ENCODE results near the gene KIZ. TPM values are rescaled to one million over a fixed set of nuclear protein-coding genes. Genes with fewer than 3 reads are reported as not detected.

KIZ gene
- total RNA-seq, 6 experiments from 2014 or later: 11.5 to 18.8 (median 14.0) TPM

GRCh38 chr20:21272279-21272678 lies 146.4 kb downstream of the KIZ start:
- no peak for TF ChIP-seq CTCF (IDR thresholded peaks at IDR 0.05)
- H3K36me3 Mint-ChIP-seq (ENCODE audit: low read depth): no peaks in the 10 kb centered on the region
- no peaks in the 10 kb centered on the region for H3K4me1 Mint-ChIP-seq (ENCODE audit: low read depth)
- DNase-seq: peak; percentile 41
- H3K27me3 Mint-ChIP-seq (ENCODE audit: insufficient read depth): peaks cover 11% of the 10 kb centered on the region
- no peak overlapping the region for H3K4me3 Mint-ChIP-seq
- H3K27ac Mint-ChIP-seq: no peak overlapping the region
- H3K9me3 Mint-ChIP-seq: no peaks in the 10 kb centered on the region

GRCh38 chr20:21272679-21273078 lies 146.8 kb downstream of the KIZ start:
- TF ChIP-seq CTCF (IDR thresholded peaks at IDR 0.05): no peak
- Mint-ChIP-seq H3K27me3 (ENCODE audit: insufficient read depth) (peaks cover 11% of the 10 kb centered on the region), H3K9me3 (no peaks in the 10 kb centered on the region), H3K27ac (no peak overlapping the region), H3K36me3 (ENCODE audit: low read depth) (no peaks in the 10 kb centered on the region), H3K4me3 (no peak overlapping the region), H3K4me1 (ENCODE audit: low read depth) (no peaks in the 10 kb centered on the region)
- DNase-seq: no peak

- Mint-ChIP-seq H3K27me3 (ENCODE audit: insufficient read depth) (peaks cover 9% of the 10 kb centered on the region), H3K36me3 (ENCODE audit: low read depth) (no peaks in the 10 kb centered on the region), H3K27ac (no peak overlapping the region), H3K4me3 (no peak overlapping the region), H3K9me3 (no peaks in the 10 kb centered on the region), H3K4me1 (ENCODE audit: low read depth) (no peaks in the 10 kb centered on the region)
- no peak for DNase-seq
- no peak for TF ChIP-seq CTCF (IDR thresholded peaks at IDR 0.05)
Measured at GRCh38 chr20:21273755-21274386, 148.0 kb downstream of the KIZ start.

- Mint-ChIP-seq H3K4me3 (no peak overlapping the region), H3K9me3 (no peaks in the 10 kb centered on the region), H3K27me3 (ENCODE audit: insufficient read depth) (peaks cover 11% of the 10 kb centered on the region), H3K36me3 (ENCODE audit: low read depth) (no peaks in the 10 kb centered on the region), H3K4me1 (ENCODE audit: low read depth) (no peaks in the 10 kb centered on the region), H3K27ac (no peak overlapping the region)
- DNase-seq: no peak
- no peak for TF ChIP-seq CTCF (IDR thresholded peaks at IDR 0.05)
Measured at GRCh38 chr20:21278829-21279228, 152.9 kb downstream of the KIZ start.

- H3K27ac Mint-ChIP-seq: no peak overlapping the region
- DNase-seq: no peak
- no peaks in the 10 kb centered on the region for H3K36me3 Mint-ChIP-seq (ENCODE audit: low read depth)
- TF ChIP-seq CTCF (IDR thresholded peaks at IDR 0.05): no peak
- no peaks in the 10 kb centered on the region for H3K4me1 Mint-ChIP-seq (ENCODE audit: low read depth)
- H3K27me3 Mint-ChIP-seq (ENCODE audit: insufficient read depth): peaks cover 11% of the 10 kb centered on the region
- H3K4me3 Mint-ChIP-seq: no peak overlapping the region
- no peaks in the 10 kb centered on the region for H3K9me3 Mint-ChIP-seq
Measured at GRCh38 chr20:21279706-21280521, 154.0 kb downstream of the KIZ start.
